H1 (cell line): ENCODE results near the gene EIF4ENIF1. TPM values are rescaled to one million over a fixed set of nuclear protein-coding genes. Genes with fewer than 3 reads are reported as not detected.
"Not testable (repeated sequence)": the region's sequence is repeated elsewhere in the genome, so short reads cannot be mapped to it uniquely, and the experiment has no call there.

Source experiments
- CTCF ChIA-PET: fragments of 300-600 bp; sonication (Branson Sonifier 250); formaldehyde crosslinking; loops from one replicate; lab custom pipeline; 2021; ENCODE audit not compliant: partially characterized antibody; lab: Charles Lee
- POLR2A ChIA-PET: fragments of 300-600 bp; sonication (Branson Sonifier 250); formaldehyde crosslinking; loops from one replicate; lab custom pipeline; 2021; ENCODE audit warnings: inconsistent platforms; ENCODE audit not compliant: partially characterized antibody; lab: Charles Lee
- DNase-seq, 2 experiments: peaks; one replicate each; pipeline versions ENCODE4 v3.0.0 to v3.0.0-alpha.2; 2010 to 2022; ENCODE audit warnings: low spot score in 2 of 2, low read depth in 1 of 2, mixed read lengths in 1 of 2
- FAIRE-seq: peaks from 2 replicates; lab custom pipeline; 2011; peaks lifted over from hg19 to GRCh38; lab: Jason Lieb, UNC
- H2AFZ ChIP-seq: 2 replicates; pipeline ENCODE4 v1.8.1; 2012; ENCODE audit warnings: low read length, inconsistent platforms
- H2AK5ac ChIP-seq: 2 replicates; pipeline ENCODE4 v1.6.1; 2013; ENCODE audit warnings: low read depth, low read length
- H2BK120ac ChIP-seq: replicated peaks from 2 replicates; pipeline ENCODE3; 2013; ENCODE audit warnings: low read depth, low read length, inconsistent platforms
- H2BK12ac ChIP-seq: 2 replicates; pipeline ENCODE4 v1.6.1; 2013; ENCODE audit warnings: low read depth, low read length
- H2BK15ac ChIP-seq: 2 replicates; pipeline ENCODE4 v1.6.1; 2013; ENCODE audit warnings: low read length
- H2BK20ac ChIP-seq: 2 replicates; pipeline ENCODE4 v1.6.1; 2013; ENCODE audit warnings: low read length
- H2BK5ac ChIP-seq: 2 replicates; pipeline ENCODE4 v1.6.1; 2013; ENCODE audit warnings: low read depth, low read length
- H3K14ac ChIP-seq: 2 replicates; pipeline ENCODE4 v1.6.1; 2013; ENCODE audit warnings: inconsistent platforms; ENCODE audit not compliant: insufficient read length
- H3K18ac ChIP-seq: 2 replicates; pipeline ENCODE4 v1.6.1; 2013; ENCODE audit warnings: low read length; ENCODE audit errors: extremely low read depth
- H3K23ac ChIP-seq: 2 replicates; pipeline ENCODE4 v1.6.1; 2013; ENCODE audit warnings: inconsistent platforms; ENCODE audit not compliant: insufficient read length
- H3K23me2 ChIP-seq: 2 replicates; pipeline ENCODE4 v1.6.1; 2013; ENCODE audit warnings: low read depth, low read length
- H3K27ac ChIP-seq: 2 replicates; pipeline ENCODE4 v1.6.1; 2011; ENCODE audit warnings: low read depth, low read length, inconsistent platforms
- H3K27me3 ChIP-seq, 4 experiments: replicated peaks in 1 of 4; 1 replicate in 1 of 4; 2 replicates in 3 of 4; pipeline versions ENCODE4 v1.6.1 to v1.8.1; 2011 to 2013; ENCODE audit warnings: low read length in 3 of 4, mild to moderate bottlenecking in 3 of 4, inconsistent platforms in 2 of 4, mixed read lengths in 2 of 4, moderate library complexity in 1 of 4; ENCODE audit not compliant: control insufficient read depth in 3 of 4, insufficient read depth in 3 of 4; ENCODE audit errors: extremely low read depth in 1 of 4
- H3K36me3 ChIP-seq, 4 experiments: 2 replicates each; pipeline versions ENCODE4 v1.6.1 to v1.8.1; 2011 to 2013; ENCODE audit warnings: mild to moderate bottlenecking in 4 of 4, low read length in 3 of 4, moderate library complexity in 2 of 4, control low read depth in 1 of 4, inconsistent platforms in 1 of 4; ENCODE audit not compliant: insufficient read depth in 4 of 4, control insufficient read depth in 2 of 4
- H3K4ac ChIP-seq: replicated peaks from 2 replicates; pipeline ENCODE3; 2013; ENCODE audit warnings: low read length, low read depth, mixed read lengths, inconsistent platforms; ENCODE audit not compliant: insufficient read length
- H3K4me1 ChIP-seq, 4 experiments: replicated peaks in 1 of 4; 1 replicate in 1 of 4; 2 replicates in 3 of 4; pipeline versions ENCODE4 v1.6.1 to v1.8.1; 2011 to 2013; ENCODE audit warnings: low read length in 3 of 4, inconsistent platforms in 2 of 4, mixed read lengths in 1 of 4; ENCODE audit not compliant: insufficient read depth in 4 of 4, control insufficient read depth in 3 of 4
- H3K4me2 ChIP-seq, 2 experiments: 2 replicates each; pipeline versions ENCODE4 v1.6.1 to v1.8.1; 2011 to 2013; ENCODE audit warnings: low read depth in 2 of 2, low read length in 2 of 2, control low read depth in 1 of 2, inconsistent platforms in 1 of 2, mild to moderate bottlenecking in 1 of 2; ENCODE audit not compliant: insufficient read depth in 1 of 2
- H3K4me3 ChIP-seq, 4 experiments: fragments of 200-600, 300-600 bp in 1 of 4; sonication (generic), shearing (Covaris generic), sonication (Bioruptor Twin) in 1 of 4; 2 replicates each; pipeline versions ENCODE4 v1.5.1 to v1.8.1; 2011 to 2016; ENCODE audit warnings: low read length in 4 of 4, low read depth in 3 of 4, control low read depth in 2 of 4, inconsistent platforms in 2 of 4, mild to moderate bottlenecking in 2 of 4, mixed read lengths in 1 of 4, moderate library complexity in 1 of 4; ENCODE audit not compliant: insufficient read depth in 2 of 4; ENCODE audit errors: extremely low read depth in 1 of 4
- H3K56ac ChIP-seq: replicated peaks from 2 replicates; pipeline ENCODE3; 2013; ENCODE audit warnings: low read depth, mild to moderate bottlenecking, mixed read lengths, low read length, inconsistent platforms; ENCODE audit not compliant: insufficient read length
- H3K79me1 ChIP-seq: 2 replicates; pipeline ENCODE4 v1.6.1; 2013; ENCODE audit warnings: low read depth, low read length, control low read depth
- H3K79me2 ChIP-seq, 2 experiments: 2 replicates each; pipeline versions ENCODE4 v1.6.1 to v1.8.1; 2012 to 2013; ENCODE audit warnings: low read length in 2 of 2, mild to moderate bottlenecking in 2 of 2, inconsistent platforms in 1 of 2; ENCODE audit not compliant: insufficient read depth in 2 of 2, control insufficient read depth in 1 of 2
- H3K9ac ChIP-seq, 4 experiments: replicated peaks in 1 of 4; 1 replicate in 1 of 4; 2 replicates in 3 of 4; pipeline versions ENCODE4 v1.6.1 to v1.8.1; 2011 to 2013; ENCODE audit warnings: low read depth in 3 of 4, low read length in 3 of 4, control low read depth in 2 of 4, mild to moderate bottlenecking in 2 of 4, moderate library complexity in 2 of 4, inconsistent platforms in 1 of 4; ENCODE audit errors: extremely low read depth in 1 of 4
- H3K9me3 ChIP-seq, 2 experiments: 2 replicates each; pipeline versions ENCODE4 v1.6.1 to v1.8.1; 2012 to 2013; ENCODE audit warnings: mild to moderate bottlenecking in 2 of 2, moderate library complexity in 2 of 2, control low read depth in 1 of 2, inconsistent platforms in 1 of 2, low read depth in 1 of 2, low read length in 1 of 2, mixed read lengths in 1 of 2; ENCODE audit not compliant: insufficient read depth in 2 of 2
- H4K20me1 ChIP-seq, 2 experiments: replicated peaks in 1 of 2; 2 replicates each; pipeline versions ENCODE3 to v1.8.1; 2011 to 2013; ENCODE audit warnings: inconsistent platforms in 2 of 2, low read length in 2 of 2, mild to moderate bottlenecking in 1 of 2; ENCODE audit not compliant: insufficient read depth in 2 of 2, control insufficient read depth in 1 of 2
- H4K5ac ChIP-seq: 2 replicates; pipeline ENCODE4 v1.6.1; 2013; ENCODE audit warnings: low read length, low read depth, mixed read lengths, inconsistent platforms; ENCODE audit not compliant: insufficient read length
- H4K8ac ChIP-seq: 2 replicates; pipeline ENCODE4 v1.8.0; 2013; ENCODE audit warnings: mild to moderate bottlenecking, moderate library complexity, low read length, inconsistent platforms; ENCODE audit not compliant: insufficient read depth; ENCODE audit errors: extremely low read depth
- H4K91ac ChIP-seq: replicated peaks from 2 replicates; pipeline ENCODE3; 2013; ENCODE audit warnings: low read length, mixed read lengths, inconsistent platforms; ENCODE audit not compliant: insufficient read length
- WGBS, 2 experiments: shearing (Covaris generic) in 1 of 2; methylation state at CpG; one replicate each; pipeline versions ENCODE4 v1.1.6 to v1.1.7; 2013 to 2015; ENCODE audit warnings: low lambda C conversion rate in 2 of 2, mixed read lengths in 2 of 2, inconsistent platforms in 1 of 2, low coverage in 1 of 2, missing lambda C conversion rate in 1 of 2; ENCODE audit not compliant: insufficient replicate concordance in 2 of 2, insufficient coverage in 1 of 2, insufficient read length in 1 of 2; ENCODE audit errors: extremely low coverage in 1 of 2, missing lambda C conversion rate in 1 of 2; 5-methylcytosine and 5-hydroxymethylcytosine counted together
- polyA plus RNA-seq, 7 experiments: library from polyadenylated mRNA; depleted of rRNA in 3 of 7; stranded (reverse) in 5 of 7; unstranded in 2 of 7; fragments of >200 nt in 5 of 7; fragments of 200-250 nt in 2 of 7; gene quantifications; 1 replicate in 5 of 7; 2 replicates in 1 of 7; 4 replicates in 1 of 7; pipeline versions ENCODE4 v1.2.1 to v1.2.3, GENCODE V29; 2011 to 2013; ENCODE audit warnings: missing spikeins in 2 of 7, mixed read lengths in 2 of 7
- total RNA-seq: library from RNA; stranded (reverse); fragmentation: NEBNext Ultra II Directional; extraction: Animal tissue kit (Norgen Biotek cat#: 25700); gene quantifications from 2 replicates; pipeline ENCODE4 v1.2.1, GENCODE V29; 2021

Gene EIF4ENIF1
- total and polyA plus RNA-seq, 2 of the 8 experiments (the other 6 are each of a cell fraction or from before 2014, with no cell fraction given) = 21.9 to 23.6 TPM

- H2BK12ac ChIP-seq, H3K9me3 ChIP-seq, H2AK5ac ChIP-seq, H3K4me2 ChIP-seq, H3K27ac ChIP-seq, H2BK20ac ChIP-seq, H4K5ac ChIP-seq, CTCF ChIA-PET, H3K36me3 ChIP-seq, H3K27me3 ChIP-seq, H3K23me2 ChIP-seq, DNase-seq, FAIRE-seq, H3K56ac ChIP-seq, H3K4ac ChIP-seq, H3K79me2 ChIP-seq, H4K8ac ChIP-seq, H4K20me1 ChIP-seq, H2BK120ac ChIP-seq, H3K4me1 ChIP-seq, H3K14ac ChIP-seq, H2BK5ac ChIP-seq, H3K4me3 ChIP-seq, H4K91ac ChIP-seq, H3K9ac ChIP-seq, H2BK15ac ChIP-seq, H3K18ac ChIP-seq, H3K79me1 ChIP-seq, H3K23ac ChIP-seq, H2AFZ ChIP-seq: not testable (repeated sequence)
- WGBS, 2 experiments = 95% methylated on average over 5 of the region's 5 CpGs; no CpG with 5 or more reads in 1 of the 2 experiments
- POLR2A ChIA-PET = interaction anchor here (0.6 kb wide), 1 partner anchor 333 kb away, joined by 3 read pairs; no protein-coding TSS in a partner anchor
These were observed 34.5 kb upstream of the EIF4ENIF1 start for GRCh38 chr22:31524132-31524531.
